H7 (cell line): Measurements from ENCODE around the gene APOL2. TPM values are rescaled to one million over a fixed set of nuclear protein-coding genes. Genes with fewer than 3 reads are reported as not detected.
"Not testable (repeated sequence)": the region's sequence is repeated elsewhere in the genome, so short reads cannot be mapped to it uniquely, and the experiment has no call there.

Experiments used
- DNase-seq: peaks from one replicate; pipeline ENCODE4 v3.0.0; 2012
- H3K27me3 ChIP-seq: 2 replicates; pipeline ENCODE4 v1.6.0; 2011; ENCODE audit warnings: mild to moderate bottlenecking, low read length; ENCODE audit not compliant: control insufficient read depth, insufficient read depth
- H3K36me3 ChIP-seq: replicated peaks from 2 replicates; pipeline ENCODE4 v1.5.1; 2011; ENCODE audit warnings: low read length; ENCODE audit not compliant: control insufficient read depth, insufficient read depth
- H3K4me3 ChIP-seq: 2 replicates; pipeline ENCODE4 v1.5.1; 2011; ENCODE audit warnings: low read depth, mild to moderate bottlenecking, control low read depth, low read length, moderate library complexity; ENCODE audit not compliant: insufficient read depth
- total RNA-seq: library from RNA; depleted of rRNA; stranded (reverse); fragments of >200 nt; shearing (Covaris generic); gene quantifications from 2 replicates; pipeline ENCODE4 v1.2.3, GENCODE V29; 2014

APOL2 gene
- total RNA-seq, 1 experiment from 2014 or later, result 18.0 TPM

- Histone ChIP-seq H3K4me3 (no peak overlapping the region), H3K36me3 (no peaks in the 10 kb centered on the region), H3K27me3 (no peaks in the 10 kb centered on the region)
- DNase-seq, result no peak
These were observed 31.1 kb downstream of the APOL2 start for GRCh38 chr22:36208162-36208765.

GRCh38 chr22:36206255-36206654 lies 33.1 kb downstream of the APOL2 start:
- Histone ChIP-seq H3K36me3 (no peaks in the 10 kb centered on the region), H3K27me3 (no peaks in the 10 kb centered on the region), H3K4me3 (no peak overlapping the region)
- no peak for DNase-seq

- H3K36me3 ChIP-seq, H3K4me3 ChIP-seq, H3K27me3 ChIP-seq, DNase-seq: not testable (repeated sequence)
These were observed 33.8 kb downstream of the APOL2 start for GRCh38 chr22:36205573-36205972.

- Histone ChIP-seq H3K27me3 (no peaks in the 10 kb centered on the region), H3K36me3 (no peaks in the 10 kb centered on the region), H3K4me3 (no peak overlapping the region)
- no peak for DNase-seq
These were observed 34.7 kb downstream of the APOL2 start for GRCh38 chr22:36204632-36205015.

- no peak for DNase-seq
- no peaks in the 10 kb centered on the region for H3K27me3 ChIP-seq
- no peak overlapping the region for H3K4me3 ChIP-seq
- H3K36me3 ChIP-seq, result no peaks in the 10 kb centered on the region
These were observed 35.2 kb downstream of the APOL2 start for GRCh38 chr22:36204001-36204631.

GRCh38 chr22:36203441-36203840 lies 35.9 kb downstream of the APOL2 start:
- not testable (repeated sequence) for DNase-seq, H3K36me3 ChIP-seq, H3K27me3 ChIP-seq, H3K4me3 ChIP-seq

GRCh38 chr22:36202906-36203305 lies 36.4 kb downstream of the APOL2 start:
- not testable (repeated sequence) for H3K27me3 ChIP-seq, DNase-seq, H3K4me3 ChIP-seq, H3K36me3 ChIP-seq

GRCh38 chr22:36201630-36202319 lies 37.6 kb downstream of the APOL2 start, which contains the start of gene APOL4:
Gene APOL4 (minus strand): TSS chr22:36201809. CDS start chr22:36201734, 75 bp downstream.
- DNase-seq, result no peak
- no peaks in the 10 kb centered on the region for H3K36me3 ChIP-seq
- H3K27me3 ChIP-seq, result no peaks in the 10 kb centered on the region
- no peak within 1 kb of the TSS for H3K4me3 ChIP-seq

- not testable (repeated sequence) for DNase-seq, H3K36me3 ChIP-seq, H3K4me3 ChIP-seq, H3K27me3 ChIP-seq
These were observed 38.3 kb downstream of the APOL2 start for GRCh38 chr22:36201025-36201424.

- Histone ChIP-seq H3K4me3 (no peak overlapping the region), H3K36me3 (no peaks in the 10 kb centered on the region), H3K27me3 (no peaks in the 10 kb centered on the region)
- no peak for DNase-seq
These were observed 40.3 kb downstream of the APOL2 start for GRCh38 chr22:36199001-36199551.

- Histone ChIP-seq H3K36me3 (no peaks in the 10 kb centered on the region), H3K4me3 (no peak overlapping the region), H3K27me3 (no peaks in the 10 kb centered on the region)
- DNase-seq, result no peak
These were observed 40.8 kb downstream of the APOL2 start for GRCh38 chr22:36198536-36198935.

GRCh38 chr22:36197514-36198146 lies 41.7 kb downstream of the APOL2 start:
- H3K4me3 ChIP-seq, result no peak overlapping the region

GRCh38 chr22:36197065-36197440 lies 42.3 kb downstream of the APOL2 start:
- H3K4me3 ChIP-seq, result no peak overlapping the region
- H3K36me3 ChIP-seq, result no peaks in the 10 kb centered on the region
- no peaks in the 10 kb centered on the region for H3K27me3 ChIP-seq
- DNase-seq, result peak; percentile 81

More at GRCh38 chr22:36197514-36198146, 41.7 kb downstream of the APOL2 start:
- DNase-seq, result peak; percentile 52
- no peaks in the 10 kb centered on the region for H3K36me3 ChIP-seq
- no peaks in the 10 kb centered on the region for H3K27me3 ChIP-seq

- no peak for DNase-seq
- Histone ChIP-seq H3K4me3 (no peak overlapping the region), H3K27me3 (no peaks in the 10 kb centered on the region), H3K36me3 (no peaks in the 10 kb centered on the region)
These were observed 42.9 kb downstream of the APOL2 start for GRCh38 chr22:36196254-36197064.
